Activated CD4-positive, alpha-beta T cell treated with anti-CD3 and anti-CD28 coated beads for 36 hours (primary cell): Measurements from ENCODE around the gene UBE2J2. TPM values are rescaled to one million over a fixed set of nuclear protein-coding genes. Genes with fewer than 3 reads are reported as not detected.
A peak's percentile ranks its signal among the peaks of the same experiment; 100 is the strongest.

ENCODE experiments used
- ATAC-seq: fragments of 200-7000 bp; cut with Tn5 transposase; one replicate; pipeline ENCODE4 v1.10.0; 2021; ENCODE audit warnings: mild to moderate bottlenecking, moderate library complexity
- CTCF ChIA-PET: fragments of 350-600 bp; sonication (Branson Sonifier 250); formaldehyde crosslinking; loops from one replicate; lab custom pipeline; 2021; ENCODE audit warnings: antibody characterized with exemption; lab: Charles Lee
- POLR2A ChIA-PET: fragments of 350-600 bp; sonication (Branson Sonifier 250); formaldehyde crosslinking; loops from one replicate; lab custom pipeline; 2021; ENCODE audit warnings: antibody characterized with exemption, inconsistent platforms; lab: Charles Lee
- DNase-seq: peaks from one replicate; pipeline ENCODE4 v3.0.0-alpha.2; 2020
- H3K27ac Mint-ChIP-seq: one replicate; pipeline ENCODE4 v1.8.0; 2021; ENCODE audit warnings: mixed read lengths
- H3K27me3 Mint-ChIP-seq: one replicate; pipeline ENCODE4 v1.8.0; 2021; ENCODE audit warnings: mixed read lengths
- H3K36me3 Mint-ChIP-seq: one replicate; pipeline ENCODE4 v1.8.0; 2021; ENCODE audit warnings: low read depth, mixed read lengths
- H3K4me1 Mint-ChIP-seq: one replicate; pipeline ENCODE4 v1.8.0; 2021; ENCODE audit warnings: mixed read lengths
- H3K4me3 Mint-ChIP-seq: one replicate; pipeline ENCODE4 v1.8.0; 2021; ENCODE audit warnings: mild to moderate bottlenecking, moderate library complexity, mixed read lengths
- H3K9me3 Mint-ChIP-seq: one replicate; pipeline ENCODE4 v1.8.0; 2021; ENCODE audit warnings: low read depth, mixed read lengths
- intact Hi-C, 2 experiments: fragments of 100-400 bp; cut with DNase I in 1 of 2; cut with micrococcal nuclease in 1 of 2; formaldehyde crosslinking; loops; one replicate each; pipeline versions ENCODE4 v1.14.2 to v1.15.1; 2022 to 2024; cut with DNase I, micrococcal nuclease
- microRNA-seq: library from miRNA; unstranded; fragments of <30 nt; microRNA quantifications from one replicate; pipeline ENCODE4 v1.2.0, GENCODE V29; 2021; ENCODE audit warnings: borderline replicate concordance
- total RNA-seq, 2 experiments: library from RNA; stranded (reverse); gene quantifications; one replicate each; pipeline ENCODE4 v1.2.3, GENCODE V29; 2021

The UBE2J2 gene
- total RNA-seq, 2 experiments from 2014 or later, result 57.4 to 60.2 TPM

DNA sequence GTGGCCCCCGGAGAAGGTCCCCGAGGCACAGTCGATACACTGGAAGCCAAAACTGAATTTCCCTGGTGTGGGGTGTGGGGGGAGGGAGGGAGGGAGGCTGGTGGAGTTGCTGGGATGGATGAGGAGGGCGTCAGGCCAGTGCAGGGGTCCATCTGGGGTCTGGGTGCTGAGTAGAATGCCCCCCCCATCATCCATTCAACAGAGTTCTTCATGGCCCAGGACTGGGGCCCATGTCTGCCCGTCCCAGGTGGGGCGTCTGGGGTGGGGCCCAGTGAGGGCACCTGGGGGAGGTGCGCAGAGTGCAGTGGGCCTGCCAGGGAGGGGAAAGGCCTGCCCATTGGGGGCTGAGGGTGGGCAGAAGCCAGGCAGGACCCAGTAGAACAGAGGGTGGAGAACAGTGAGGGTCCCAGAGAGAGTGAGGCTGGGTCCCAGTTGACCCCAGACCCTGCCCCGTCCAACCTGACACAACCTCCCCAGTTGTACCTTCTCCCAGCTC lies 69.2 kb downstream of the UBE2J2 start:
- DNase-seq (peak; percentile 11), ATAC-seq (no peak)
- H3K27me3 Mint-ChIP-seq, result no peaks in the 10 kb centered on the region
- CTCF ChIA-PET, result interaction anchor here (1.8 kb wide), 1 partner anchor 82 kb away, joined by 9 read pairs; no protein-coding TSS in a partner anchor
- POLR2A ChIA-PET, result interaction anchor here (1.1 kb wide), 1 partner anchor 73 kb away, joined by 3 read pairs; no protein-coding TSS in a partner anchor
- peaks cover 7% of the 10 kb centered on the region for H3K36me3 Mint-ChIP-seq
- H3K9me3 Mint-ChIP-seq, result no peaks in the 10 kb centered on the region
- peak overlapping the region; percentile 77 for H3K4me3 Mint-ChIP-seq
- H3K4me1 Mint-ChIP-seq, result peaks cover 30% of the 10 kb centered on the region
- intact Hi-C loops, result no loop called here
- H3K27ac Mint-ChIP-seq, result peak overlapping the region; percentile 31

Small RNA genes lying within 50 kb of the gene (microRNA-seq; reads per million reads assigned to microRNA genes)
- 3.9 reads per million, percentile 7 among the genes with 10 or more reads in this experiment for gene MIR6726
- gene MIR6727, result 1.1 reads per million

Other genes with a start within 250 kb of the UBE2J2 start
- gene RNF223, start 199.5 kb downstream of the UBE2J2 start, total RNA-seq, result not detected
- 10 to 100 TPM; 11.3 to 13.5 TPM for gene C1orf159, start 157.8 kb downstream of the UBE2J2 start, total RNA-seq
- gene TTLL10, start 100.0 kb downstream of the UBE2J2 start, total RNA-seq, result not detected
- gene TNFRSF18, start 67.3 kb downstream of the UBE2J2 start, total RNA-seq, result 100 to 1,000 TPM in 1 of 2 experiments, 10 to 100 TPM in 1; 95.0 to 164 TPM
- 100 to 1,000 TPM; 340 to 418 TPM for gene TNFRSF4, start 59.7 kb downstream of the UBE2J2 start, total RNA-seq
- 100 to 1,000 TPM; 108 to 128 TPM for gene SDF4, start 41.9 kb downstream of the UBE2J2 start, total RNA-seq
- gene B3GALT6, start 41.6 kb downstream of the UBE2J2 start, total RNA-seq, result 10 to 100 TPM in 1 of 2 experiments, 1 to 10 TPM in 1; 9.4 to 12.2 TPM
- 1 to 10 TPM; 1.1 to 1.6 TPM for gene C1QTNF12, start 27.1 kb downstream of the UBE2J2 start, total RNA-seq
- 1 to 10 TPM; 3.6 to 3.8 TPM for gene SCNN1D, start 6.6 kb upstream of the UBE2J2 start, total RNA-seq
- gene ACAP3, start 34.1 kb upstream of the UBE2J2 start, total RNA-seq, result 10 to 100 TPM; 17.5 to 24.3 TPM
- gene PUSL1, start 34.7 kb upstream of the UBE2J2 start, total RNA-seq, result 10 to 100 TPM; 13.7 to 18.0 TPM
- 100 to 1,000 TPM; 117 to 151 TPM for gene INTS11, start 50.8 kb upstream of the UBE2J2 start, total RNA-seq
- 10 to 100 TPM in 1 of 2 experiments, 1 to 10 TPM in 1; 9.9 to 11.4 TPM for gene CPTP, start 50.9 kb upstream of the UBE2J2 start, total RNA-seq
- under 1 TPM; 0.28 to 0.41 TPM for gene TAS1R3, start 57.4 kb upstream of the UBE2J2 start, total RNA-seq
- gene DVL1, start 75.6 kb upstream of the UBE2J2 start, total RNA-seq, result 10 to 100 TPM; 35.3 to 35.5 TPM
- gene MXRA8, start 84.7 kb upstream of the UBE2J2 start, total RNA-seq, result under 1 TPM; 0.25 to 0.49 TPM
- gene AURKAIP1, start 101.4 kb upstream of the UBE2J2 start, total RNA-seq, result 100 to 1,000 TPM in 1 of 2 experiments, 10 to 100 TPM in 1; 89.5 to 117 TPM
- gene CCNL2, start 125.5 kb upstream of the UBE2J2 start, total RNA-seq, result 10 to 100 TPM; 73.6 to 89.7 TPM
- gene MRPL20, start 133.4 kb upstream of the UBE2J2 start, total RNA-seq, result 100 to 1,000 TPM; 126 to 143 TPM
- gene ANKRD65, start 147.4 kb upstream of the UBE2J2 start, total RNA-seq, result not detected
- under 1 TPM; 0.56 to 0.78 TPM for gene VWA1, start 161.8 kb upstream of the UBE2J2 start, total RNA-seq
- gene ATAD3C, start 175.8 kb upstream of the UBE2J2 start, total RNA-seq, result under 1 TPM; 0.30 to 0.39 TPM
- 10 to 100 TPM; 26.2 to 39.2 TPM for gene ATAD3B, start 197.9 kb upstream of the UBE2J2 start, total RNA-seq
- 10 to 100 TPM; 39.9 to 42.9 TPM for gene ATAD3A, start 238.3 kb upstream of the UBE2J2 start, total RNA-seq